Diencephalon (tissue), 1 donor: ENCODE results near the gene BANF2. TPM values are rescaled to one million over a fixed set of nuclear protein-coding genes. Genes with fewer than 3 reads are reported as not detected.

Experiments used
- total RNA-seq: library from RNA; depleted of rRNA; stranded (reverse); fragments of >200 nt; gene quantifications from one replicate; pipeline ENCODE4 v1.2.3, GENCODE V29; 2014

BANF2 gene
- total RNA-seq: not detected

GRCh38 chr20:17699931-17700351 lies at the start of gene BANF2:
BANF2 (plus strand) TSS chr20:17699966; CDS start chr20:17725026, 25,060 bp downstream.

GRCh38 chr20:17682103-17682888 lies 17.5 kb upstream of the BANF2 start, which contains the start of gene RRBP1:
RRBP1 (minus strand) TSS chr20:17682242; CDS start chr20:17660507, 21,735 bp downstream.

Other genes with a start within 250 kb of the BANF2 start
- 2.5 TPM for gene BFSP1, start 168.6 kb upstream of the BANF2 start, total RNA-seq
- gene DSTN, start 129.9 kb upstream of the BANF2 start, total RNA-seq: 268 TPM
- gene RRBP1, start 17.7 kb upstream of the BANF2 start, total RNA-seq: 12.0 TPM